GM12875 (cell line): ENCODE data around the gene XXYLT1.

Experiments
- H3K4me3 ChIP-seq: one replicate; pipeline ENCODE4 v1.5.1; 2011; ENCODE audit warnings: low read depth, low read length, control low read depth
- TF ChIP-seq, protein P1 (sequence below): IDR thresholded peaks from 2 replicates; pipeline ENCODE4 v1.5.1; 2011; ENCODE audit warnings: low read depth, mild to moderate bottlenecking, control low read depth, inconsistent platforms, low read length, moderate library complexity, borderline replicate concordance; ENCODE audit not compliant: insufficient read depth

The XXYLT1 gene

DNA sequence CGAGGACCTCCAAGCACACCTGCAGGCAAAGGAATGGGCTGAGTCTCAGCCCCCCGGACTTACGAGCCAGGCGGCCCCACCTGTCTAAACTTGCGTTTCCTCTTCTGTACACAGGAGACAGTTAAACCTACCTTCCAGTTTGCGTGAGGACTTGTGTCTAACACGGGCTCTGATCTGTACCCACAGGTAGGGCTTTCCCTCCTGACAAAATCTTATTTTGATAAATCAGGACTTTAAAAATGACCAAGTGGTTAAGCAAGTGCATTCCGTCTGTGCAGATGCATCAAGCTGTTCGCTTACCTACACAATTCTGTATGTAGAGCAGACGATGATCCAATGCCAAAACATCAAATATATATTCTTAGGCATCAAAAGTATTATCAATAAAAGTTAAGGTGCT is 238.0 kb downstream of the XXYLT1 start:
- TF ChIP-seq, protein P1, sequence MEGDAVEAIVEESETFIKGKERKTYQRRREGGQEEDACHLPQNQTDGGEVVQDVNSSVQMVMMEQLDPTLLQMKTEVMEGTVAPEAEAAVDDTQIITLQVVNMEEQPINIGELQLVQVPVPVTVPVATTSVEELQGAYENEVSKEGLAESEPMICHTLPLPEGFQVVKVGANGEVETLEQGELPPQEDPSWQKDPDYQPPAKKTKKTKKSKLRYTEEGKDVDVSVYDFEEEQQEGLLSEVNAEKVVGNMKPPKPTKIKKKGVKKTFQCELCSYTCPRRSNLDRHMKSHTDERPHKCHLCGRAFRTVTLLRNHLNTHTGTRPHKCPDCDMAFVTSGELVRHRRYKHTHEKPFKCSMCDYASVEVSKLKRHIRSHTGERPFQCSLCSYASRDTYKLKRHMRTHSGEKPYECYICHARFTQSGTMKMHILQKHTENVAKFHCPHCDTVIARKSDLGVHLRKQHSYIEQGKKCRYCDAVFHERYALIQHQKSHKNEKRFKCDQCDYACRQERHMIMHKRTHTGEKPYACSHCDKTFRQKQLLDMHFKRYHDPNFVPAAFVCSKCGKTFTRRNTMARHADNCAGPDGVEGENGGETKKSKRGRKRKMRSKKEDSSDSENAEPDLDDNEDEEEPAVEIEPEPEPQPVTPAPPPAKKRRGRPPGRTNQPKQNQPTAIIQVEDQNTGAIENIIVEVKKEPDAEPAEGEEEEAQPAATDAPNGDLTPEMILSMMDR = no peak
- H3K4me3 ChIP-seq = no peak overlapping the region

DNA sequence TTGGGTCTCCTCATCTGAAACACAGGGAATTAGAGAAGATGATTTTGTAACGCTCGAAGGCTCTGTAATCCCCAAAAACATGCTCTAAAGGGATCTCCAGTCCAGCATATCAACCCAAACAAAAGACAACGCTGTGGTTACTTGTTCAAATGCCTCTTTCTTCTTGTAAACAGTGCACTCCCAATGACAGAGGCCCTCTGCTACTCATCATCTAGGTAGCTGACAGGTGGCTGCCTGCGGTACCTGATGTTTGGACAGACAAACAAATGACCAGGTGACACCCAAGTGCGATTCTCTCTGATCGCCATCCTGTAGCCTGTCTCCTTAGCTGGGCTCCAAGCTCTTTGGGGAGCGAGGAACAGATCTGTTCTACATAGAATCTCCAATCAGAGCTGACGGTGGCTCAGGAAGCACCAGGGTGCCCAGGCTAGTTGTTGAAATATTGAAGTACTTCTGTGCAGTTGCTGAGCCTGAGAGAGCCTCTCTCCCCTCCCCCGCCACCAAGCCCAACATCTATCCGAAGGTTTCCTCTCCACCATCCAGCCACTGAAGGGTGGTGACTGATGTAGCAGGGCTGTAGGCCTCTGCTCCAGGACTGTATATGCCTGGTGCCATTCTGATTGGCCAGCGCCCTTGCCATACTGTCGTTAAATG is 238.7 kb downstream of the XXYLT1 start:
- H3K4me3 ChIP-seq = no peak overlapping the region
- TF ChIP-seq, protein P1 = no peak

DNA sequence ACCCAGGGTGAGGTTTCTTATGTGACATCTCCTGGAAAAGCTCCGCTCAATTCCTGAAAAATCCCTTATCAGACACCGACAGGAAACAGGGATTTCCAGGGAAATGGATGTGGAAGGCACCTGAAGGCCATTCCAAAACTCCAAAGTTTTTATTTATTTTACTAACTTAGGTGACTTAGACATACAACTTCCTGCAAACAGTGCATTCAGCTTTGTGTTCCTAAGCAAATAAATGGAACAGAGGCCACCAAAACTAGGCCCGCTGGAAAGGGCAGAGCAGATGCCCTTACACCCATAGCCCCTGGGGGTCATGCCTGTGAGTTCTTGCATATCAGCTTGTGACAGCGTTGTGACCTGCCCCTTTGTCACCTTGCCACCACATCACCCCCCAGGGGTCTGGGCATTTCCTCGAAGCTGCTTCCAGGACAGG is 239.4 kb downstream of the XXYLT1 start:
- TF ChIP-seq, protein P1 = no peak
- no peak overlapping the region for H3K4me3 ChIP-seq

DNA sequence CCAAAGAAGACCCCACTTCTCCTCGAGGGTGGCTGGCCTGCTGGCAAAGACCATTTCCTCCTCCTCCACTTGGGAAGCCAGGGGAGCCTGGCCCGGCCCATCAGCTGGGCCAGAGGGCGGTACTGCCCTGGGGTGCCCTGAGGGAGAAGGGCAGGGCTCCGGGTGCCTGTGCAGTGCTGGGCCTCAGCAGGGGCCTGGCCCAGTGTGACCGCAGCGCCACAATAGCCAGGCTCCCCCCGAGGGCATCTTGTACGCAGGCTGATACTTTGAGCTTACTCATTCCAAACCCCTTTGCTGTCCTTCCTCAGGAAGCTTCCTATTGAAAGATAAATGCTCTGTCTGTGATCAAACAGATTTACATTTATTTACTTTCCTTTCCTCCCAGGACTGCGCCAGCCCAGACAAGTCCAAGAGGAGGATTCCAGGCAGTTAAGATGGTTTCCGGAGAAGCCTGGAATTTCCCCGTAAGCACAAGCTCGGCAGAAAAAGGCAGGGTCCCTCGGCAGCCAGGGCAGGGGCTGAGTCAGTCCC is 240.1 kb downstream of the XXYLT1 start:
- no peak overlapping the region for H3K4me3 ChIP-seq
- TF ChIP-seq, protein P1 = no peak

DNA sequence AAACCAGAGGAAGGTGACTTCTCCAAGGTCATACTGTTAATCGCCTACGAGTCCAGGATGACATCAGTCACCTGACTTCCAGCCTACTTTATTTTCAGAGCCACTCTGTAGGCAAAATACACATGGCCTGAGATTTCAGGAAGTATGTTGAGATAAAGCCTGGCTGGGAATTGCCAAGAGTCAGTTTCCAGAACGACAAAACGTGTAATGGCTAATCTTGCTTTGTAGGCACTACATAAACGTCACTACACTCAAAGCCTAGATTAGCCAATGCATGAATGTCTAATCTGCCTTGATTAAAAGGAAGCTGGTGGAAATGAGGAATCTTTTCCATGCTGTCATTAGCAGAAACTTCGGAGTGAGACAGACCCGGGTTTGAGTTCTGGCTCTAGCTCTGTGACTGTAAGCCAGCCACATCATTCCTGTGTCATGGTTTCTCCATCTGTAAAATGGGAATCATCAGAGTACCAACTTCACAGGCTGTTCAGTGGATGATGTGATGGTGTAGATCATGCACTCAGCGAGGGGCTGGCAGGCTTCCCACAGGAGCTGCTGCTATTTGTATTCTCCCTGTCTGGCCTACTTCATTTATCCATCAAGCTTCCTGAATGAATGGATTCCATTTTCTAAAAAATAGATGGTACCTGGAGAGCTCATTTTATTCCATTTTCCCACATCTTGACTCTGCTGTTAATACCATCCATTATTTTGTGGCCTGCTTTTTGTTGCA is 241.9 kb downstream of the XXYLT1 start:
- no peak overlapping the region for H3K4me3 ChIP-seq
- TF ChIP-seq, protein P1 = no peak

DNA sequence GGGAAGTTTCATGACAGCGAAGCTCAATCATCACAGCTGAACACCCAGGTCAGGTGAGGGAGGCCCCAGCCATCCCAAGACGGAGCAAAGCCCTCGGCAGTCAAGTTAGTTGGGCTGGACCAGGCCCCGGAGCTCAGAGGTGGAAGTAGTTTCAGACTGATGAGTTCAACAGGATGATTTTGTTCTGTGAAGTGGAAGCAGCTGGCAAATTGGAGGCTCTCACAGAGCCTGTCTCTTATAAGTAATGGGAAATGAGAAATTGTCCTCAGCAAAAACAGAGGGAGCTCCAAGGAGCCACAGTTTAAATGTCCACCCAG is 245.1 kb downstream of the XXYLT1 start:
- TF ChIP-seq, protein P1 = no peak
- H3K4me3 ChIP-seq = no peak overlapping the region
